HEK293 (cell line): Measurements from ENCODE around the gene GDF7.

Experiments used
- ZBTB7A ChIP-seq: fragments of 450-650 bp; formaldehyde crosslinking; IDR thresholded peaks from 2 replicates; pipeline ENCODE4 v1.5.1; 2016; ENCODE audit warnings: low read depth, missing biosample characterization, missing genetic modification characterization
- ZFP37 ChIP-seq: fragments of 450-650 bp; formaldehyde crosslinking; IDR thresholded peaks from 2 replicates; pipeline ENCODE4 v1.5.1; 2016; ENCODE audit warnings: missing biosample characterization, missing genetic modification characterization
- ZFP41 ChIP-seq: fragments of 450-650 bp; formaldehyde crosslinking; IDR thresholded peaks from 2 replicates; pipeline ENCODE4 v1.5.1; 2016; ENCODE audit warnings: missing biosample characterization, missing genetic modification characterization, borderline replicate concordance
- ZNF157 ChIP-seq: fragments of 450-650 bp; formaldehyde crosslinking; IDR thresholded peaks from 2 replicates; pipeline ENCODE4 v1.5.1; 2016; ENCODE audit warnings: missing biosample characterization, missing genetic modification characterization
- ZNF175 ChIP-seq: fragments of 450-650 bp; formaldehyde crosslinking; IDR thresholded peaks from 2 replicates; pipeline ENCODE4 v1.5.1; 2016; ENCODE audit warnings: missing biosample characterization, missing genetic modification characterization
- ZNF23 ChIP-seq: fragments of 450-650 bp; formaldehyde crosslinking; IDR thresholded peaks from 2 replicates; pipeline ENCODE4 v1.5.1; 2016; ENCODE audit warnings: missing biosample characterization, missing genetic modification characterization, borderline replicate concordance
- ZNF274 ChIP-seq, 2 experiments: fragments of 200-500 bp in 1 of 2; fragments of 450-650 bp in 1 of 2; sonication (Bioruptor generic) in 1 of 2; formaldehyde crosslinking in 1 of 2; IDR thresholded peaks; 2 replicates each; pipeline versions ENCODE4 v1.5.1 to v1.6.1; 2014 to 2016; ENCODE audit warnings: borderline replicate concordance in 1 of 2, inconsistent platforms in 1 of 2, low read length in 1 of 2, missing biosample characterization in 1 of 2, missing genetic modification characterization in 1 of 2
- ZNF335 ChIP-seq: fragments of 450-650 bp; formaldehyde crosslinking; conservative IDR thresholded peaks from 2 replicates; pipeline ENCODE4 v1.5.1; 2016; ENCODE audit warnings: missing biosample characterization, missing genetic modification characterization
- ZNF639 ChIP-seq: fragments of 450-650 bp; formaldehyde crosslinking; IDR thresholded peaks from 2 replicates; pipeline ENCODE4 v1.5.1; 2016; ENCODE audit warnings: missing biosample characterization, missing genetic modification characterization
- ZSCAN23 ChIP-seq: fragments of 450-650 bp; formaldehyde crosslinking; IDR thresholded peaks from 2 replicates; pipeline ENCODE4 v1.5.1; 2016; ENCODE audit warnings: missing biosample characterization, missing genetic modification characterization
- TF ChIP-seq, protein P1 (sequence below): fragments of 450-650 bp; formaldehyde crosslinking; IDR thresholded peaks from 2 replicates; pipeline ENCODE4 v1.5.1; 2016; ENCODE audit warnings: missing biosample characterization, missing genetic modification characterization
- TF ChIP-seq, protein P2 (sequence below): fragments of 450-650 bp; formaldehyde crosslinking; IDR thresholded peaks from 2 replicates; pipeline ENCODE4 v1.5.1; 2016; ENCODE audit warnings: missing biosample characterization, missing genetic modification characterization
- TF ChIP-seq, protein P3 (sequence below): fragments of 450-650 bp; formaldehyde crosslinking; IDR thresholded peaks from 2 replicates; pipeline ENCODE4 v1.5.1; 2016; ENCODE audit warnings: missing biosample characterization, missing genetic modification characterization
- TF ChIP-seq, protein P4 (sequence below): fragments of 450-650 bp; formaldehyde crosslinking; IDR thresholded peaks from 2 replicates; pipeline ENCODE4 v1.5.1; 2016; ENCODE audit warnings: missing biosample characterization, missing genetic modification characterization

GRCh38 chr2:20671736-20672080 lies 4.8 kb downstream of the GDF7 start:
- TF ChIP-seq ZNF23 (tag by site-specific recombination) = no peak
- TF ChIP-seq ZFP37 (tag by site-specific recombination) = no peak
- no peak for TF ChIP-seq ZFP41
- TF ChIP-seq, protein P1, sequence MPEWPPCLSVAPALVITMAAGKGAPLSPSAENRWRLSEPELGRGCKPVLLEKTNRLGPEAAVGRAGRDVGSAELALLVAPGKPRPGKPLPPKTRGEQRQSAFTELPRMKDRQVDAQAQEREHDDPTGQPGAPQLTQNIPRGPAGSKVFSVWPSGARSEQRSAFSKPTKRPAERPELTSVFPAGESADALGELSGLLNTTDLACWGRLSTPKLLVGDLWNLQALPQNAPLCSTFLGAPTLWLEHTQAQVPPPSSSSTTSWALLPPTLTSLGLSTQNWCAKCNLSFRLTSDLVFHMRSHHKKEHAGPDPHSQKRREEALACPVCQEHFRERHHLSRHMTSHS (tag by site-specific recombination) = no peak
- TF ChIP-seq ZNF335 (tag by site-specific recombination) = no peak
- TF ChIP-seq ZNF639 (tag by site-specific recombination) = no peak
- TF ChIP-seq, protein P2, sequence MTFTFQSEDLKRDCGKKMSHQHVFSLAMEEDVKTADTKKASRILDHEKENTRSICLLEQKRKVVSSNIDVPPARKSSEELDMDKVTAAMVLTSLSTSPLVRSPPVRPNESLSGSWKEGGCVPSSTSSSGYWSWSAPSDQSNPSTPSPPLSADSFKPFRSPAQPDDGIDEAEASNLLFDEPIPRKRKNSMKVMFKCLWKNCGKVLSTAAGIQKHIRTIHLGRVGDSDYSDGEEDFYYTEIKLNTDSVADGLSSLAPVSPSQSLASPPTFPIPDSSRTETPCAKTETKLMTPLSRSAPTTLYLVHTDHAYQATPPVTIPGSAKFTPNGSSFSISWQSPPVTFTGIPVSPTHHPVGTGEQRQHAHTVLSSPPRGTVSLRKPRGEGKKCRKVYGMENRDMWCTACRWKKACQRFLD (tag by site-specific recombination) = no peak
- no peak for TF ChIP-seq ZNF175
- TF ChIP-seq, protein P3, sequence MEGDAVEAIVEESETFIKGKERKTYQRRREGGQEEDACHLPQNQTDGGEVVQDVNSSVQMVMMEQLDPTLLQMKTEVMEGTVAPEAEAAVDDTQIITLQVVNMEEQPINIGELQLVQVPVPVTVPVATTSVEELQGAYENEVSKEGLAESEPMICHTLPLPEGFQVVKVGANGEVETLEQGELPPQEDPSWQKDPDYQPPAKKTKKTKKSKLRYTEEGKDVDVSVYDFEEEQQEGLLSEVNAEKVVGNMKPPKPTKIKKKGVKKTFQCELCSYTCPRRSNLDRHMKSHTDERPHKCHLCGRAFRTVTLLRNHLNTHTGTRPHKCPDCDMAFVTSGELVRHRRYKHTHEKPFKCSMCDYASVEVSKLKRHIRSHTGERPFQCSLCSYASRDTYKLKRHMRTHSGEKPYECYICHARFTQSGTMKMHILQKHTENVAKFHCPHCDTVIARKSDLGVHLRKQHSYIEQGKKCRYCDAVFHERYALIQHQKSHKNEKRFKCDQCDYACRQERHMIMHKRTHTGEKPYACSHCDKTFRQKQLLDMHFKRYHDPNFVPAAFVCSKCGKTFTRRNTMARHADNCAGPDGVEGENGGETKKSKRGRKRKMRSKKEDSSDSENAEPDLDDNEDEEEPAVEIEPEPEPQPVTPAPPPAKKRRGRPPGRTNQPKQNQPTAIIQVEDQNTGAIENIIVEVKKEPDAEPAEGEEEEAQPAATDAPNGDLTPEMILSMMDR = no peak
- TF ChIP-seq, protein P4, sequence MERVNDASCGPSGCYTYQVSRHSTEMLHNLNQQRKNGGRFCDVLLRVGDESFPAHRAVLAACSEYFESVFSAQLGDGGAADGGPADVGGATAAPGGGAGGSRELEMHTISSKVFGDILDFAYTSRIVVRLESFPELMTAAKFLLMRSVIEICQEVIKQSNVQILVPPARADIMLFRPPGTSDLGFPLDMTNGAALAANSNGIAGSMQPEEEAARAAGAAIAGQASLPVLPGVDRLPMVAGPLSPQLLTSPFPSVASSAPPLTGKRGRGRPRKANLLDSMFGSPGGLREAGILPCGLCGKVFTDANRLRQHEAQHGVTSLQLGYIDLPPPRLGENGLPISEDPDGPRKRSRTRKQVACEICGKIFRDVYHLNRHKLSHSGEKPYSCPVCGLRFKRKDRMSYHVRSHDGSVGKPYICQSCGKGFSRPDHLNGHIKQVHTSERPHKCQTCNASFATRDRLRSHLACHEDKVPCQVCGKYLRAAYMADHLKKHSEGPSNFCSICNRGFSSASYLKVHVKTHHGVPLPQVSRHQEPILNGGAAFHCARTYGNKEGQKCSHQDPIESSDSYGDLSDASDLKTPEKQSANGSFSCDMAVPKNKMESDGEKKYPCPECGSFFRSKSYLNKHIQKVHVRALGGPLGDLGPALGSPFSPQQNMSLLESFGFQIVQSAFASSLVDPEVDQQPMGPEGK = no peak
- TF ChIP-seq ZNF274 (IDR thresholded peaks at IDR 0.05; ENCODE audit: low read length) = no peak
- TF ChIP-seq ZNF274 (tag by site-specific recombination; IDR thresholded peaks at IDR 0.05; ENCODE audit: borderline replicate concordance) = no peak
- TF ChIP-seq ZNF157 (tag by site-specific recombination) = no peak
- TF ChIP-seq ZSCAN23 (tag by site-specific recombination) = no peak
- TF ChIP-seq ZBTB7A = no peak
